Heart left ventricle (tissue), 13 donors: Measurements from ENCODE around the gene SMIM3.

ENCODE experiments used
- CTCF ChIP-seq, 12 donors: fragments of 200-600 bp; sonication (generic) in 4 of 12; IDR thresholded peaks; one replicate each; pipeline versions ENCODE4 v1.5.0 to v1.8.0; 2018 to 2022; ENCODE audit warnings: antibody characterized with exemption in 12 of 12, mild to moderate bottlenecking in 5 of 12
- POLR2A ChIP-seq, 2 donors: fragments of 450-650 bp; IDR thresholded peaks; one replicate each; pipeline ENCODE4 v1.6.1; 2017; ENCODE audit warnings: antibody characterized with exemption in 2 of 2, mild to moderate bottlenecking in 2 of 2, moderate library complexity in 2 of 2
- donor health status: ischemic (EF 13 %, LVEDD 7.1; RV severe dilation, severe dysfunction).
- donor health status: DM: no; HTN: yes; CAD: no.
- donor health status: DM: no; HTN: no; CAD: no.
- donor health status: ischemic (EF 25% LVEDD 6.9; RV normal size, moderate dysfunction).
- donor health status: ischemic (EF 25% LVEDD 5.7; RV mildly dilated, moderate dysfunction).
- donor health status: ischemic (EF 35%, LVEDD 5.7; RV mildly dilated, moderate dysfunction).
- donor health status: nonischemic (EF 11% LVEDD 7.7; RV severe dilation, severe dysfunction).
- donor health status: DM: yes; HTN: yes; CAD: no.
- donor health status: PGD.
- donor health status: ischemic (EF 29% LVEDD 5.4; RV normal size, mild dysfunction).
- donor health status: nonischemic (EF 23%, LVEDD 6.1; RV moderate dilation, normal function).

DNA sequence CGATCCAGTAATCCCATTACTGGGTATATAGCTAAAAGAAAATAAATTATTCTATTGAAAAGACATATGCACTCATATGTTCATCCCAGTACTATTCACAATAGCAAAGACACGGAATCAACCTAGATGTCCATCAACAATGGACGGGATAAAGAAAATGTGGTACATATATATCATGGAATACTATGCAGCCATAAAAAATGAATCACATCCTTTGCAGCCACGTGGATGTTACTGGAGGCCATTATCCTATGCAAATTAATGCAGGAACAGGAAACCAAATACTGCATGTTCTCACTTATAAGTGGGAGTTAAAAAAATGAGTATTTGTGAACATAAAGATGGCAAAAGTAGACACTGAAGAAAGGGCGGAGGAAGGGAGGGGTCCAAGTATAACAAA, 51.2 kb downstream of the SMIM3 start:
- TF ChIP-seq CTCF (IDR thresholded peaks at IDR 0.05) (no peak), POLR2A (IDR thresholded peaks at IDR 0.05) (no peak)
